H9 (cell line): ENCODE measurements around the gene TMEM132D. TPM values are rescaled to one million over a fixed set of nuclear protein-coding genes. Genes with fewer than 3 reads are reported as not detected.

Experiments used
- DNase-seq: peaks from one replicate; pipeline ENCODE4 v3.0.0-alpha.2; 2017
- H2AFZ ChIP-seq: one replicate; pipeline ENCODE4 v1.6.1; 2013; ENCODE audit warnings: mild to moderate bottlenecking, low read length, control low read depth, moderate library complexity
- H2AK5ac ChIP-seq: 2 replicates; pipeline ENCODE4 v1.6.1; 2013; ENCODE audit warnings: low read length, control low read depth, mixed read lengths; ENCODE audit not compliant: insufficient read length
- H2BK120ac ChIP-seq: one replicate; pipeline ENCODE4 v1.6.1; 2013; ENCODE audit warnings: low read depth, mild to moderate bottlenecking, low read length, control low read depth, inconsistent platforms; ENCODE audit not compliant: poor library complexity, severe bottlenecking
- H2BK12ac ChIP-seq: 2 replicates; pipeline ENCODE4 v1.6.1; 2013; ENCODE audit warnings: low read length, control low read depth, mixed read lengths, low read depth; ENCODE audit not compliant: insufficient read length
- H2BK15ac ChIP-seq: 2 replicates; pipeline ENCODE4 v1.6.1; 2013; ENCODE audit warnings: low read depth, low read length, control low read depth
- H2BK20ac ChIP-seq: one replicate; pipeline ENCODE4 v1.6.1; 2013; ENCODE audit warnings: low read depth, mild to moderate bottlenecking, low read length, control low read depth, inconsistent platforms; ENCODE audit not compliant: poor library complexity, severe bottlenecking
- H2BK5ac ChIP-seq: 2 replicates; pipeline ENCODE4 v1.6.1; 2013; ENCODE audit warnings: low read length, control low read depth, mixed read lengths; ENCODE audit not compliant: insufficient read length
- H3K14ac ChIP-seq: 2 replicates; pipeline ENCODE4 v1.6.1; 2013; ENCODE audit warnings: low read length, control low read depth; ENCODE audit not compliant: insufficient read depth
- H3K18ac ChIP-seq: 2 replicates; pipeline ENCODE4 v1.6.1; 2013; ENCODE audit warnings: low read depth, mild to moderate bottlenecking, mixed read lengths, low read length, control low read depth; ENCODE audit not compliant: insufficient read length
- H3K23ac ChIP-seq: 2 replicates; pipeline ENCODE4 v1.6.1; 2013; ENCODE audit warnings: low read length, control low read depth, mixed read lengths, low read depth; ENCODE audit not compliant: insufficient read length
- H3K23me2 ChIP-seq: 2 replicates; pipeline ENCODE4 v1.6.1; 2013; ENCODE audit warnings: low read depth, mild to moderate bottlenecking, mixed read lengths, low read length, control low read depth; ENCODE audit not compliant: insufficient read length, poor library complexity, severe bottlenecking
- H3K27ac ChIP-seq: 2 replicates; pipeline ENCODE4 v1.5.1; 2013; ENCODE audit warnings: low read length, control low read depth, mixed read lengths, low read depth; ENCODE audit not compliant: insufficient read length
- H3K27me3 ChIP-seq: 2 replicates; pipeline ENCODE4 v1.6.1; 2013; ENCODE audit warnings: low read length, control low read depth, inconsistent platforms; ENCODE audit not compliant: insufficient read depth
- H3K4ac ChIP-seq: 2 replicates; pipeline ENCODE4 v1.6.1; 2013; ENCODE audit warnings: low read depth, mild to moderate bottlenecking, control low read depth, inconsistent platforms, low read length, moderate library complexity
- H3K4me1 ChIP-seq: 2 replicates; pipeline ENCODE4 v1.6.1; 2013; ENCODE audit warnings: low read length, control low read depth, inconsistent platforms; ENCODE audit not compliant: insufficient read depth
- H3K4me2 ChIP-seq: 2 replicates; pipeline ENCODE4 v1.6.1; 2013; ENCODE audit warnings: low read length, control low read depth, mixed read lengths; ENCODE audit not compliant: insufficient read length, insufficient read depth
- H3K56ac ChIP-seq: 2 replicates; pipeline ENCODE4 v1.6.1; 2013; ENCODE audit warnings: low read depth, mild to moderate bottlenecking, mixed read lengths, low read length, control low read depth; ENCODE audit not compliant: insufficient read length
- H3K79me1 ChIP-seq: 2 replicates; pipeline ENCODE4 v1.6.1; 2013; ENCODE audit warnings: low read depth, mild to moderate bottlenecking, moderate library complexity, low read length, control low read depth, inconsistent platforms; ENCODE audit not compliant: insufficient read depth, poor library complexity, severe bottlenecking
- H3K79me2 ChIP-seq: 2 replicates; pipeline ENCODE4 v1.6.1; 2013; ENCODE audit warnings: low read length, control low read depth, inconsistent platforms; ENCODE audit not compliant: insufficient read depth
- H3K9ac ChIP-seq: 2 replicates; pipeline ENCODE4 v1.6.1; 2013; ENCODE audit warnings: low read length, control low read depth, mixed read lengths; ENCODE audit not compliant: insufficient read length; ENCODE audit errors: extremely low read depth
- H3K9me3 ChIP-seq: one replicate; pipeline ENCODE4 v1.6.1; 2013; ENCODE audit warnings: low read depth, low read length, inconsistent platforms; ENCODE audit not compliant: control insufficient read depth
- H3T11ph ChIP-seq: one replicate; pipeline ENCODE4 v1.6.1; 2013; ENCODE audit warnings: mild to moderate bottlenecking, low read length, control low read depth, inconsistent platforms
- H4K20me1 ChIP-seq: one replicate; pipeline ENCODE4 v1.6.1; 2013; ENCODE audit not compliant: control insufficient read depth, insufficient read length, insufficient read depth
- H4K5ac ChIP-seq: 2 replicates; pipeline ENCODE4 v1.6.1; 2013; ENCODE audit warnings: low read depth, mild to moderate bottlenecking, mixed read lengths, low read length, control low read depth; ENCODE audit not compliant: insufficient read length
- H4K8ac ChIP-seq: replicated peaks from 2 replicates; pipeline ENCODE4 v1.6.1; 2013; ENCODE audit warnings: low read length, control low read depth, mixed read lengths, low read depth; ENCODE audit not compliant: insufficient read length
- H4K91ac ChIP-seq: 2 replicates; pipeline ENCODE4 v1.6.1; 2013; ENCODE audit warnings: low read depth, mild to moderate bottlenecking, moderate library complexity, mixed read lengths, low read length, control low read depth; ENCODE audit not compliant: insufficient read length
- H3K27ac Mint-ChIP-seq, 3 experiments: 2 replicates in 2 of 3; 3 replicates in 1 of 3; pipeline ENCODE4 v1.8.0; 2020 to 2021; ENCODE audit warnings: mixed read lengths in 3 of 3, mild to moderate bottlenecking in 1 of 3, moderate library complexity in 1 of 3
- H3K27me3 Mint-ChIP-seq: 2 replicates; pipeline ENCODE4 v1.8.0; 2021; ENCODE audit warnings: low read depth, mild to moderate bottlenecking, moderate library complexity, mixed read lengths
- H3K36me3 Mint-ChIP-seq, 3 experiments: 2 replicates in 2 of 3; 3 replicates in 1 of 3; pipeline ENCODE4 v1.8.0; 2020 to 2021; ENCODE audit warnings: low read depth in 3 of 3, mixed read lengths in 3 of 3; ENCODE audit not compliant: insufficient read depth in 1 of 3
- H3K4me1 Mint-ChIP-seq, 2 experiments: 2 replicates each; pipeline ENCODE4 v1.8.0; 2020; ENCODE audit warnings: mixed read lengths in 2 of 2
- H3K4me3 Mint-ChIP-seq, 2 experiments: 2 replicates in 1 of 2; 3 replicates in 1 of 2; pipeline ENCODE4 v1.8.0; 2020 to 2021; ENCODE audit warnings: mild to moderate bottlenecking in 2 of 2, mixed read lengths in 2 of 2, moderate library complexity in 1 of 2
- H3K9me3 Mint-ChIP-seq, 2 experiments: 2 replicates in 1 of 2; 3 replicates in 1 of 2; pipeline ENCODE4 v1.8.0; 2020; ENCODE audit warnings: mild to moderate bottlenecking in 2 of 2, mixed read lengths in 2 of 2, moderate library complexity in 1 of 2
- WGBS: extraction: QIAGEN DNeasy Blood & Tissue Kit; methylation state at CpG from one replicate; pipeline ENCODE4 v1.1.7; 2013; ENCODE audit warnings: missing lambda C conversion rate, low lambda C conversion rate, mixed read lengths; ENCODE audit not compliant: insufficient read length; ENCODE audit errors: extremely low coverage; 5-methylcytosine and 5-hydroxymethylcytosine counted together
- total RNA-seq: library from RNA; stranded (reverse); gene quantifications from 2 replicates; pipeline ENCODE4 v1.2.1, GENCODE V29; 2021
- TF ChIP-seq, protein P1 (sequence below): fragments of 200-600 bp; sonication (generic); conservative IDR thresholded peaks from 3 replicates; pipeline ENCODE4 v1.8.0; 2021; ENCODE audit warnings: antibody characterized with exemption, mild to moderate bottlenecking

The TMEM132D gene
- total RNA-seq, 1 experiment from 2014 or later = 6.1 TPM

DNA sequence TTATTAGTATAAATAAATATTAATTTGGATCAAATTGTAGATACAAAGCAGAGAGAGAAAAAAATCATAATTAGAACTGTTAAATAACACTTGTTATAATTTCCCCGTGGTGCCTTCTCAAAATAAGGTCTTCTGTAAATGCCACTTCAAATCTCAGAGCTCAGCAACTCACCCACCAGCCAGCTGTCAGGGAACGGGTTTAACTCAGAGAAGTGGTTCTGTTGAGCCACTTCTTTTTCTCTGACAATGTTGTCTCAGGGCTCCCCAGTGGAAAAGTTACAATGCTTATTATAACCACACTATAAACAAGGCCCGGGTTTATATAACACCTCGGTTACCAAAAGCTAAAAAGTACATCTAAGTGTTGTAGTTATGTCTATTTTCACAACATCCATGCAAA, 598.0 kb downstream of the TMEM132D start:
- Mint-ChIP-seq H3K4me1 (peaks cover 7 to 12% of the 10 kb centered on the region in 2 experiments; a peak in 3 of 4 replicates), H3K27me3 (no peaks in the 10 kb centered on the region), H3K4me3 (no peak overlapping the region), H3K9me3 (no peaks in the 10 kb centered on the region), H3K27ac (no peak overlapping the region; a peak in 1 of 7 replicates), H3K36me3 (no peaks in the 10 kb centered on the region)
- no peak overlapping the region for H2AFZ ChIP-seq
- H3K4ac ChIP-seq = no peak overlapping the region
- H3K27me3 ChIP-seq = no peaks in the 10 kb centered on the region
- H4K8ac ChIP-seq = no peak overlapping the region
- H4K20me1 ChIP-seq = no peaks in the 10 kb centered on the region
- no peaks in the 10 kb centered on the region for H3K79me2 ChIP-seq
- H3K23me2 ChIP-seq = no peaks in the 10 kb centered on the region
- H3K79me1 ChIP-seq = no peaks in the 10 kb centered on the region
- H4K91ac ChIP-seq = no peak overlapping the region
- no peak for DNase-seq
- no peak overlapping the region for H3K14ac ChIP-seq
- H3K4me2 ChIP-seq = no peak overlapping the region
- H2BK15ac ChIP-seq = no peak overlapping the region
- no peak overlapping the region for H3K18ac ChIP-seq
- H3K9me3 ChIP-seq = no peaks in the 10 kb centered on the region
- no CpG with 5 or more reads among the region's 4 CpGs for WGBS
- H2BK20ac ChIP-seq = no peak overlapping the region
- no peak overlapping the region for H3K27ac ChIP-seq
- no peak overlapping the region for H2BK120ac ChIP-seq
- no peak overlapping the region for H3T11ph ChIP-seq
- no peak overlapping the region for H2AK5ac ChIP-seq
- H2BK12ac ChIP-seq = no peak overlapping the region
- H3K23ac ChIP-seq = no peak overlapping the region
- H4K5ac ChIP-seq = no peak overlapping the region
- H3K9ac ChIP-seq = no peak overlapping the region
- H2BK5ac ChIP-seq = no peak overlapping the region
- H3K56ac ChIP-seq = no peak overlapping the region
- H3K4me1 ChIP-seq = no peaks in the 10 kb centered on the region; the same call in 1 of the 2 replicates
- TF ChIP-seq, protein P1, sequence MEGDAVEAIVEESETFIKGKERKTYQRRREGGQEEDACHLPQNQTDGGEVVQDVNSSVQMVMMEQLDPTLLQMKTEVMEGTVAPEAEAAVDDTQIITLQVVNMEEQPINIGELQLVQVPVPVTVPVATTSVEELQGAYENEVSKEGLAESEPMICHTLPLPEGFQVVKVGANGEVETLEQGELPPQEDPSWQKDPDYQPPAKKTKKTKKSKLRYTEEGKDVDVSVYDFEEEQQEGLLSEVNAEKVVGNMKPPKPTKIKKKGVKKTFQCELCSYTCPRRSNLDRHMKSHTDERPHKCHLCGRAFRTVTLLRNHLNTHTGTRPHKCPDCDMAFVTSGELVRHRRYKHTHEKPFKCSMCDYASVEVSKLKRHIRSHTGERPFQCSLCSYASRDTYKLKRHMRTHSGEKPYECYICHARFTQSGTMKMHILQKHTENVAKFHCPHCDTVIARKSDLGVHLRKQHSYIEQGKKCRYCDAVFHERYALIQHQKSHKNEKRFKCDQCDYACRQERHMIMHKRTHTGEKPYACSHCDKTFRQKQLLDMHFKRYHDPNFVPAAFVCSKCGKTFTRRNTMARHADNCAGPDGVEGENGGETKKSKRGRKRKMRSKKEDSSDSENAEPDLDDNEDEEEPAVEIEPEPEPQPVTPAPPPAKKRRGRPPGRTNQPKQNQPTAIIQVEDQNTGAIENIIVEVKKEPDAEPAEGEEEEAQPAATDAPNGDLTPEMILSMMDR = no peak
